T-helper 1 cell treated with Interleukin-12 subunit alpha and Interleukin-12 subunit beta and Interleukin-4 antibody, amounts not matched to agents 30 μg/mL and 1 μg/mL, for 36 hours (primary cell): ENCODE measurements around the gene CHRM1.
"Not testable (repeated sequence)": the region's sequence is repeated elsewhere in the genome, so short reads cannot be mapped to it uniquely, and the experiment has no call there.

Experiments
- H3K27ac Mint-ChIP-seq: one replicate; pipeline ENCODE4 v1.8.0; 2021; ENCODE audit warnings: mild to moderate bottlenecking, mixed read lengths
- H3K27me3 Mint-ChIP-seq: one replicate; pipeline ENCODE4 v1.8.0; 2021; ENCODE audit warnings: low read depth, mixed read lengths
- H3K36me3 Mint-ChIP-seq: one replicate; pipeline ENCODE4 v1.8.0; 2021; ENCODE audit warnings: low read depth, mixed read lengths
- H3K4me1 Mint-ChIP-seq: one replicate; pipeline ENCODE4 v1.8.0; 2021; ENCODE audit warnings: low read depth, mixed read lengths
- H3K4me3 Mint-ChIP-seq: one replicate; pipeline ENCODE4 v1.8.0; 2021; ENCODE audit warnings: mild to moderate bottlenecking, moderate library complexity, mixed read lengths
- H3K9me3 Mint-ChIP-seq: one replicate; pipeline ENCODE4 v1.8.0; 2021; ENCODE audit warnings: mixed read lengths

Gene CHRM1

DNA sequence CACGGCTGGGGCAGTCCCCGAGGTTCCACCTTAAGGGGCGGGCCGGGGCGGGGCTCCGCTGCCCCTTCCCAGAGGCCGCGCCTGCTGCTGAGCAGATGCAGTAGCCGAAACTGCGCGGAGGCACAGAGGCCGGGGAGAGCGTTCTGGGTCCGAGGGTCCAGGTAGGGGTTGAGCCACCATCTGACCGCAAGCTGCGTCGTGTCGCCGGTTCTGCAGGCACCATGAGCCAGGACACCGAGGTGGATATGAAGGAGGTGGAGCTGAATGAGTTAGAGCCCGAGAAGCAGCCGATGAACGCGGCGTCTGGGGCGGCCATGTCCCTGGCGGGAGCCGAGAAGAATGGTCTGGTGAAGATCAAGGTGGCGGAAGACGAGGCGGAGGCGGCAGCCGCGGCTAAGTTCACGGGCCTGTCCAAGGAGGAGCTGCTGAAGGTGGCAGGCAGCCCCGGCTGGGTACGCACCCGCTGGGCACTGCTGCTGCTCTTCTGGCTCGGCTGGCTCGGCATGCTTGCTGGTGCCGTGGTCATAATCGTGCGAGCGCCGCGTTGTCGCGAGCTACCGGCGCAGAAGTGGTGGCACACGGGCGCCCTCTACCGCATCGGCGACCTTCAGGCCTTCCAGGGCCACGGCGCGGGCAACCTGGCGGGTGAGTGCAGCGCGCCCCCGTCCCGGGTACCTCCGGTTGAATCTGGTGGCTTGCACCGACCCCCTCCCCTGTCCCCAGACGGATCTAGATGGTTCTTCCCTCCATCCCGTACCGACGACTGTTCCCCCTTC, 40.2 kb downstream of the CHRM1 start, which contains the start of gene SLC3A2:
Gene SLC3A2 (plus strand): TSS at position 94 of the 776 bp plus-strand sequence. CDS start 128 bp downstream, at position 222.
- H3K4me1 Mint-ChIP-seq: peaks cover 53% of the 10 kb centered on the region
- peak within 1 kb of the TSS; percentile 100 for H3K27ac Mint-ChIP-seq
- peaks cover 48% of the 10 kb centered on the region for H3K36me3 Mint-ChIP-seq
- H3K4me3 Mint-ChIP-seq: peak within 1 kb of the TSS; percentile 100
- no peaks in the 10 kb centered on the region for H3K27me3 Mint-ChIP-seq
- no peaks in the 10 kb centered on the region for H3K9me3 Mint-ChIP-seq

DNA sequence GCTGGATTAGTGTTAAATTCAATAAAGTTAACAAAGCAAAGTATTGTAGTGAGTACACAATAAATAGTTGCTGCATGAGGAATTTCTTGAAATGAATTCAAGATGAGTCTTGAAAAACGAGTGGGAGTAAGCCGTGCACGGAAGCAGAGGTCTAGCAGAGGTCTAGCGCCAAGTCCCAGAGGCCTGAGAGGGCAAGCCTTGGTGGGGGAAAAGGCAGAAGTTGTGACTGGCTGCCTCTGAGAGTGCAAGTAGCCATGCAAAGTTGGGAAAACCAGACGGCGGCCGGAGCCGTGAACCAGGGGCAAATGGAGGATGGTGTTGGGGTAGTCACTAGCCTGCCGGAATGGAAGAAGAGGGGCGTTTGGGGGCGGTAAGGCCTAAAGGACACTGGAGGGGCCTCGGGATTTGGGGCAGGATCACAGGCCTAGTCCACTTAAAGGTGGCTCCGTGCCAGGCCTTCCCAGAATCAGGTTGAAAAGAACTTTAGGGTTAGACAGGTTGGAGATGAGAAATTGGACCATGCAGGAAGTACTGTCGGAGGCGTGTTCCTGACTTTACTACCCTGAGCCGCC, 40.8 kb downstream of the CHRM1 start:
- H3K27me3 Mint-ChIP-seq: no peaks in the 10 kb centered on the region
- peak overlapping the region; percentile 100 for H3K4me3 Mint-ChIP-seq
- peak overlapping the region; percentile 100 for H3K27ac Mint-ChIP-seq
- peaks cover 43% of the 10 kb centered on the region for H3K36me3 Mint-ChIP-seq
- no peaks in the 10 kb centered on the region for H3K9me3 Mint-ChIP-seq
- H3K4me1 Mint-ChIP-seq: peaks cover 48% of the 10 kb centered on the region

GRCh38 chr11:62879235-62879978, 41.8 kb downstream of the CHRM1 start:
- Mint-ChIP-seq H3K4me1 (peaks cover 44% of the 10 kb centered on the region), H3K4me3 (peak overlapping the region; percentile 66), H3K27me3 (no peaks in the 10 kb centered on the region), H3K9me3 (no peaks in the 10 kb centered on the region), H3K27ac (peak overlapping the region; percentile 100), H3K36me3 (peaks cover 38% of the 10 kb centered on the region)

GRCh38 chr11:62876712-62877111, 44.5 kb downstream of the CHRM1 start:
- no peaks in the 10 kb centered on the region for H3K27me3 Mint-ChIP-seq
- H3K9me3 Mint-ChIP-seq: no peaks in the 10 kb centered on the region
- no peak overlapping the region for H3K27ac Mint-ChIP-seq
- no peak overlapping the region for H3K4me3 Mint-ChIP-seq
- H3K4me1 Mint-ChIP-seq: peaks cover 19% of the 10 kb centered on the region
- H3K36me3 Mint-ChIP-seq: peaks cover 11% of the 10 kb centered on the region

- H3K9me3 Mint-ChIP-seq: no peaks in the 10 kb centered on the region
- H3K27me3 Mint-ChIP-seq: no peaks in the 10 kb centered on the region
- peaks cover 8% of the 10 kb centered on the region for H3K36me3 Mint-ChIP-seq
- H3K4me1 Mint-ChIP-seq: peaks cover 18% of the 10 kb centered on the region
- H3K4me3 Mint-ChIP-seq: no peak overlapping the region
- H3K27ac Mint-ChIP-seq: no peak overlapping the region
Observed at GRCh38 chr11:62875698-62876478, 45.3 kb downstream of the CHRM1 start.

DNA sequence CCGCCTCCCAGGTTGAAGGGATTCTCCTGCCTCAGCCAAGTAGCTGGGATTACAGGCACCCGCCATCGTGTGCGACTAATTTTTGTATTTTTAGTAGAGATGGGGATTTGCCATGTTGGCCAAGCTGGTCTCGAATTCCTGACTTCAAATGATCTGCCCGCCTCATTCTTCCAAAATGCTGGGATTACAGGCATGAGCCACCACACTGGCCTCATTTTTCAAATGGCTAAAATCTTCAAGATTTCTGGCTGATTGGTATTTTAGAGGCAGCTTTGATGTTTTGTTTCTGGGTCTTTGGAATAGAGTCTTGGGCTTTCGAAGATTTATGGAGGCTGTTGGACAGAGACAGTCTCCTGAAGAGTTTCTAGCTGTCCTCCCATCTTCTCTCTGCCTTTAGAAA, 46.3 kb downstream of the CHRM1 start:
- peaks cover 6% of the 10 kb centered on the region for H3K36me3 Mint-ChIP-seq
- peaks cover 11% of the 10 kb centered on the region for H3K4me1 Mint-ChIP-seq
- H3K27me3 Mint-ChIP-seq: no peaks in the 10 kb centered on the region
- no peak overlapping the region for H3K27ac Mint-ChIP-seq
- no peaks in the 10 kb centered on the region for H3K9me3 Mint-ChIP-seq
- no peak overlapping the region for H3K4me3 Mint-ChIP-seq

DNA sequence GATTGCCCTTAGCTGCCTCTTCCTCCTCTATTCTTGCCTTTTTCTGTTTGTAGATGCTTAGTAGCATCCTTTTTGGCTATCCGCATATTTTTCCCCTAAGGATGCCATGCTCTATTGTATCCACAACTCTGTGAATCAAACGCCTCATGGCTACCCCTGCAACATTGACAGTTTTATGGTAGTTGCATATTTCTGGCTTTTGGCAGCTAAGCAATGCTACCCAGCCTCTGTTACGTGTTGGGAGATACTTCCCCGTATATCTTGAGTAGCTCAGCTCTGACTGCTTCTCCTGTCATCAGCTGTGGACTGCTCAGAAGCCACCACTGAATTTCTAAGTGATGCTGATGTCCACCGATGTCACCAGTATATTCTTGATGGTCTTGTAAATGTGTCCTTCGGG, 55.5 kb downstream of the CHRM1 start:
- H3K36me3 Mint-ChIP-seq: peaks cover 3% of the 10 kb centered on the region
- H3K27ac Mint-ChIP-seq: no peak overlapping the region
- H3K4me3 Mint-ChIP-seq: no peak overlapping the region
- no peaks in the 10 kb centered on the region for H3K27me3 Mint-ChIP-seq
- no peaks in the 10 kb centered on the region for H3K9me3 Mint-ChIP-seq
- H3K4me1 Mint-ChIP-seq: peaks cover 16% of the 10 kb centered on the region

- no peaks in the 10 kb centered on the region for H3K27me3 Mint-ChIP-seq
- no peak overlapping the region for H3K27ac Mint-ChIP-seq
Observed at GRCh38 chr11:62863687-62864335, 57.4 kb downstream of the CHRM1 start.

DNA sequence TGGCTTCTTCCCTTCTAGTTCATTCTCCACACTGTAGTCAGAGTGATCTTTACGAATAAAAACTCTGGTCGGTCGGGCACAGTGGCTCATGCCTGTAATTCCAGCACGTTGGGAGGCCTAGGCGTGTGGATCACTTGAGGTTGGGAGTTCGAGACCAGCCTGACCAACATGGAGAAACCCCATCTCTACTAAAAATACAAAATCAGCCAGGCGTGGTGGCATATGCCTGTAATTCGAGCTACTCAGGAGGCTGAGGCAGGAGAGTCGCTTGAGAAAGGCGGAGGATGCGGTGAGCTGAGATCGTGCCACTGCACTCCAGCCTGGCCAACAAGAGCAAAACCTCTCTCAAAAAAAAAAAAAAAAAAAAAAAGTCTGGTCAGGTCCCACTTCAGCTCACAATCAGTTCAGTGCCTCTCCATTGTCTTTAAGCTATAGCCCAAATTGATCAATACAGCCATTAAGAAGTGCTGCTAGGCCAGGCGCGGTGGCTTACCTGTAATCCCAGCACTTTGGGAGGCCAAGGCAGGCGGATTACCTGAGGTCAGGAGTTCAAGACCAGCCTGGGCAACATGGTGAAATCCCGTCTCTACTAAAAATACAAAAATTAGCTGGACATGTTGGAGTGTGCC, 59.5 kb downstream of the CHRM1 start:
- H3K27me3 Mint-ChIP-seq, H3K9me3 Mint-ChIP-seq, H3K27ac Mint-ChIP-seq, H3K4me3 Mint-ChIP-seq, H3K36me3 Mint-ChIP-seq: not testable (repeated sequence)
- peaks cover 33% of the 10 kb centered on the region for H3K4me1 Mint-ChIP-seq

More at GRCh38 chr11:62863687-62864335, 57.4 kb downstream of the CHRM1 start:
- H3K4me3 Mint-ChIP-seq: no peak overlapping the region
- peaks cover 19% of the 10 kb centered on the region for H3K4me1 Mint-ChIP-seq
- H3K9me3 Mint-ChIP-seq: no peaks in the 10 kb centered on the region
- H3K36me3 Mint-ChIP-seq: peaks cover 3% of the 10 kb centered on the region

- Mint-ChIP-seq H3K4me1 (peaks cover 38% of the 10 kb centered on the region), H3K27ac (peak overlapping the region; percentile 76)
Observed at GRCh38 chr11:62860835-62861563, 60.2 kb downstream of the CHRM1 start.

GRCh38 chr11:62859281-62859703, 61.9 kb downstream of the CHRM1 start:
- H3K36me3 Mint-ChIP-seq: peaks cover 15% of the 10 kb centered on the region
- not testable (repeated sequence) for H3K9me3 Mint-ChIP-seq, H3K4me3 Mint-ChIP-seq, H3K27me3 Mint-ChIP-seq, H3K27ac Mint-ChIP-seq
- H3K4me1 Mint-ChIP-seq: peaks cover 45% of the 10 kb centered on the region

More at GRCh38 chr11:62860835-62861563, 60.2 kb downstream of the CHRM1 start:
- Mint-ChIP-seq H3K4me3 (no peak overlapping the region), H3K27me3 (no peaks in the 10 kb centered on the region), H3K36me3 (peaks cover 3% of the 10 kb centered on the region), H3K9me3 (no peaks in the 10 kb centered on the region)
